ENCODE results near the gene ACTN1.

The ACTN1 gene

GRCh38 chr14:68948686-68949600, 30.2 kb downstream of the ACTN1 start:
- H3K9me3 ChIP-seq (ENCODE audit: control insufficient read depth in 1 of 2, low read length in 2 of 2), result no peaks in the 10 kb centered on the region
- H3K27me3 ChIP-seq (ENCODE audit: low read depth, low read length), result no peaks in the 10 kb centered on the region
- H3K4me1 ChIP-seq (ENCODE audit: control insufficient read depth in 1 of 2, insufficient read depth in 2 of 2, low read length in 2 of 2), result peaks cover 33 to 88% of the 10 kb centered on the region in 2 donors
- H3K4me3 ChIP-seq (ENCODE audit: low read depth in 1 of 2, low read length in 2 of 2), result peak overlapping the region in 1 of 2 donors; percentile 32
- H3K36me3 ChIP-seq (ENCODE audit: control insufficient read depth in 1 of 2, insufficient read depth in 2 of 2, low read length in 2 of 2), result peaks cover 0 to 6% of the 10 kb centered on the region in 2 donors
- peak overlapping the region; percentile 74 for H3K27ac ChIP-seq (ENCODE audit: low read length)

GRCh38 chr14:68947802-68948201, 31.3 kb downstream of the ACTN1 start:
- H3K4me1 ChIP-seq (ENCODE audit: control insufficient read depth in 1 of 2, insufficient read depth in 2 of 2, low read length in 2 of 2), result peaks cover 39 to 92% of the 10 kb centered on the region in 2 donors
- H3K4me3 ChIP-seq (ENCODE audit: low read depth in 1 of 2, low read length in 2 of 2), result peak overlapping the region in 1 of 2 donors; percentile 23
- peaks cover 0 to 6% of the 10 kb centered on the region in 2 donors for H3K36me3 ChIP-seq (ENCODE audit: control insufficient read depth in 1 of 2, insufficient read depth in 2 of 2, low read length in 2 of 2)
- no peaks in the 10 kb centered on the region for H3K9me3 ChIP-seq (ENCODE audit: control insufficient read depth in 1 of 2, low read length in 2 of 2)
- peak overlapping the region; percentile 64 for H3K27ac ChIP-seq (ENCODE audit: low read length)
- H3K27me3 ChIP-seq (ENCODE audit: low read depth, low read length), result no peaks in the 10 kb centered on the region

- Histone ChIP-seq H3K27me3 (ENCODE audit: low read depth, low read length) (no peaks in the 10 kb centered on the region), H3K36me3 (ENCODE audit: control insufficient read depth in 1 of 2, insufficient read depth in 2 of 2, low read length in 2 of 2) (peaks cover 0 to 6% of the 10 kb centered on the region in 2 donors), H3K9me3 (ENCODE audit: control insufficient read depth in 1 of 2, low read length in 2 of 2) (no peaks in the 10 kb centered on the region), H3K4me1 (ENCODE audit: control insufficient read depth in 1 of 2, insufficient read depth in 2 of 2, low read length in 2 of 2) (peaks cover 35 to 94% of the 10 kb centered on the region in 2 donors), H3K4me3 (ENCODE audit: low read depth in 1 of 2, low read length in 2 of 2) (peak overlapping the region in 1 of 2 donors; percentile 21), H3K27ac (ENCODE audit: low read length) (peak overlapping the region; percentile 64)
Observed at GRCh38 chr14:68946489-68946822, 32.6 kb downstream of the ACTN1 start.

GRCh38 chr14:68945585-68946488, 33.3 kb downstream of the ACTN1 start:
- Histone ChIP-seq H3K9me3 (ENCODE audit: control insufficient read depth in 1 of 2, low read length in 2 of 2) (no peaks in the 10 kb centered on the region), H3K36me3 (ENCODE audit: control insufficient read depth in 1 of 2, insufficient read depth in 2 of 2, low read length in 2 of 2) (peaks cover 0 to 6% of the 10 kb centered on the region in 2 donors), H3K27ac (ENCODE audit: low read length) (peak overlapping the region; percentile 64), H3K4me1 (ENCODE audit: control insufficient read depth in 1 of 2, insufficient read depth in 2 of 2, low read length in 2 of 2) (peaks cover 37 to 94% of the 10 kb centered on the region in 2 donors), H3K4me3 (ENCODE audit: low read depth in 1 of 2, low read length in 2 of 2) (peak overlapping the region; percentile 7 to 21), H3K27me3 (ENCODE audit: low read depth, low read length) (no peaks in the 10 kb centered on the region)

- no peaks in the 10 kb centered on the region for H3K27me3 ChIP-seq (ENCODE audit: low read depth, low read length)
- H3K27ac ChIP-seq (ENCODE audit: low read length), result peak overlapping the region; percentile 64
- no peaks in the 10 kb centered on the region for H3K9me3 ChIP-seq (ENCODE audit: control insufficient read depth in 1 of 2, low read length in 2 of 2)
- H3K36me3 ChIP-seq (ENCODE audit: control insufficient read depth in 1 of 2, insufficient read depth in 2 of 2, low read length in 2 of 2), result peaks cover 0 to 6% of the 10 kb centered on the region in 2 donors
- H3K4me1 ChIP-seq (ENCODE audit: control insufficient read depth in 1 of 2, insufficient read depth in 2 of 2, low read length in 2 of 2), result peaks cover 38 to 97% of the 10 kb centered on the region in 2 donors
- peak overlapping the region in 1 of 2 donors; percentile 21 for H3K4me3 ChIP-seq (ENCODE audit: low read depth in 1 of 2, low read length in 2 of 2)
Observed at GRCh38 chr14:68945190-68945584, 33.9 kb downstream of the ACTN1 start.

- Histone ChIP-seq H3K27me3 (ENCODE audit: low read depth, low read length) (no peaks in the 10 kb centered on the region), H3K4me3 (ENCODE audit: low read depth in 1 of 2, low read length in 2 of 2) (no peak overlapping the region), H3K27ac (ENCODE audit: low read length) (peak overlapping the region; percentile 20), H3K4me1 (ENCODE audit: control insufficient read depth in 1 of 2, insufficient read depth in 2 of 2, low read length in 2 of 2) (peaks cover 49 to 100% of the 10 kb centered on the region in 2 donors), H3K36me3 (ENCODE audit: control insufficient read depth in 1 of 2, insufficient read depth in 2 of 2, low read length in 2 of 2) (no peaks in the 10 kb centered on the region), H3K9me3 (ENCODE audit: control insufficient read depth in 1 of 2, low read length in 2 of 2) (no peaks in the 10 kb centered on the region)
Observed at GRCh38 chr14:68944162-68944561, 34.9 kb downstream of the ACTN1 start.

GRCh38 chr14:68943107-68943506, 36.0 kb downstream of the ACTN1 start:
- Histone ChIP-seq H3K4me3 (ENCODE audit: low read depth in 1 of 2, low read length in 2 of 2) (peak overlapping the region in 1 of 2 donors; percentile 6), H3K4me1 (ENCODE audit: control insufficient read depth in 1 of 2, insufficient read depth in 2 of 2, low read length in 2 of 2) (peaks cover 59 to 100% of the 10 kb centered on the region in 2 donors), H3K36me3 (ENCODE audit: control insufficient read depth in 1 of 2, insufficient read depth in 2 of 2, low read length in 2 of 2) (no peaks in the 10 kb centered on the region), H3K9me3 (ENCODE audit: control insufficient read depth in 1 of 2, low read length in 2 of 2) (no peaks in the 10 kb centered on the region), H3K27me3 (ENCODE audit: low read depth, low read length) (no peaks in the 10 kb centered on the region), H3K27ac (ENCODE audit: low read length) (peak overlapping the region; percentile 4)

- no peaks in the 10 kb centered on the region for H3K36me3 ChIP-seq (ENCODE audit: control insufficient read depth in 1 of 2, insufficient read depth in 2 of 2, low read length in 2 of 2)
- H3K27ac ChIP-seq (ENCODE audit: low read length), result peak overlapping the region; percentile 26
- H3K9me3 ChIP-seq (ENCODE audit: control insufficient read depth in 1 of 2, low read length in 2 of 2), result no peaks in the 10 kb centered on the region
- H3K27me3 ChIP-seq (ENCODE audit: low read depth, low read length), result no peaks in the 10 kb centered on the region
- H3K4me1 ChIP-seq (ENCODE audit: control insufficient read depth in 1 of 2, insufficient read depth in 2 of 2, low read length in 2 of 2), result peaks cover 62 to 100% of the 10 kb centered on the region in 2 donors
- H3K4me3 ChIP-seq (ENCODE audit: low read depth in 1 of 2, low read length in 2 of 2), result peak overlapping the region in 1 of 2 donors; percentile 6
Observed at GRCh38 chr14:68942296-68943035, 36.6 kb downstream of the ACTN1 start.

GRCh38 chr14:68941820-68942219, 37.3 kb downstream of the ACTN1 start:
- Histone ChIP-seq H3K4me3 (ENCODE audit: low read depth in 1 of 2, low read length in 2 of 2) (no peak overlapping the region), H3K36me3 (ENCODE audit: control insufficient read depth in 1 of 2, insufficient read depth in 2 of 2, low read length in 2 of 2) (no peaks in the 10 kb centered on the region), H3K27ac (ENCODE audit: low read length) (peak overlapping the region; percentile 86), H3K27me3 (ENCODE audit: low read depth, low read length) (no peaks in the 10 kb centered on the region), H3K4me1 (ENCODE audit: control insufficient read depth in 1 of 2, insufficient read depth in 2 of 2, low read length in 2 of 2) (peaks cover 61 to 94% of the 10 kb centered on the region in 2 donors), H3K9me3 (ENCODE audit: control insufficient read depth in 1 of 2, low read length in 2 of 2) (no peaks in the 10 kb centered on the region)

- Histone ChIP-seq H3K4me3 (ENCODE audit: low read depth in 1 of 2, low read length in 2 of 2) (peak overlapping the region in 1 of 2 donors; percentile 34), H3K27ac (ENCODE audit: low read length) (peak overlapping the region; percentile 86), H3K4me1 (ENCODE audit: control insufficient read depth in 1 of 2, insufficient read depth in 2 of 2, low read length in 2 of 2) (peaks cover 59 to 87% of the 10 kb centered on the region in 2 donors), H3K27me3 (ENCODE audit: low read depth, low read length) (no peaks in the 10 kb centered on the region), H3K36me3 (ENCODE audit: control insufficient read depth in 1 of 2, insufficient read depth in 2 of 2, low read length in 2 of 2) (no peaks in the 10 kb centered on the region), H3K9me3 (ENCODE audit: control insufficient read depth in 1 of 2, low read length in 2 of 2) (no peaks in the 10 kb centered on the region)
Observed at GRCh38 chr14:68940614-68941185, 38.4 kb downstream of the ACTN1 start.
